ENCODE results near the gene ANKDD1B. TPM values are rescaled to one million over a fixed set of nuclear protein-coding genes. Genes with fewer than 3 reads are reported as not detected.

The ANKDD1B gene
- total RNA-seq, 4 donors from 2014 or later = 1.1 TPM; not detected in 3

DNA sequence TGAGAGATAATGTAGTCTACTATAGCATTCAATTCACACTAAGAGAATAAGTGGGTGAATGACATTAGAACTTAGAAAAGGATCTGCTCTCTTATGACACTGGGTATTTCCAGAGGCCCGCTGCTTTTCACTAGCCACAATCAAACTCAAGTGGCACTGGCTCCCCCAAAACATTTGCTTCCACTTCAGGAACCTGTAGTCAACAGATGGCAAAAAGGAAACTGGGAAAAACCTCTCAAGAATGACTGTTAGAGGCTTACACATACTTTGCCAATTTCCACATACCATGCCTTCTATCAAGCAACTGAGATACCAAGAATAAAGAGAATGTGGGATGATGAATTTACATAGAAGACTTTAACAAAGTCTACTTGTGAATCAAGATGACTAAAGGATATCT, 94.8 kb downstream of the ANKDD1B start:
- H3K4me1 ChIP-seq = no peaks in the 10 kb centered on the region
- no peak for TF ChIP-seq POLR2A (IDR thresholded peaks at IDR 0.05)
- TF ChIP-seq, protein P1, sequence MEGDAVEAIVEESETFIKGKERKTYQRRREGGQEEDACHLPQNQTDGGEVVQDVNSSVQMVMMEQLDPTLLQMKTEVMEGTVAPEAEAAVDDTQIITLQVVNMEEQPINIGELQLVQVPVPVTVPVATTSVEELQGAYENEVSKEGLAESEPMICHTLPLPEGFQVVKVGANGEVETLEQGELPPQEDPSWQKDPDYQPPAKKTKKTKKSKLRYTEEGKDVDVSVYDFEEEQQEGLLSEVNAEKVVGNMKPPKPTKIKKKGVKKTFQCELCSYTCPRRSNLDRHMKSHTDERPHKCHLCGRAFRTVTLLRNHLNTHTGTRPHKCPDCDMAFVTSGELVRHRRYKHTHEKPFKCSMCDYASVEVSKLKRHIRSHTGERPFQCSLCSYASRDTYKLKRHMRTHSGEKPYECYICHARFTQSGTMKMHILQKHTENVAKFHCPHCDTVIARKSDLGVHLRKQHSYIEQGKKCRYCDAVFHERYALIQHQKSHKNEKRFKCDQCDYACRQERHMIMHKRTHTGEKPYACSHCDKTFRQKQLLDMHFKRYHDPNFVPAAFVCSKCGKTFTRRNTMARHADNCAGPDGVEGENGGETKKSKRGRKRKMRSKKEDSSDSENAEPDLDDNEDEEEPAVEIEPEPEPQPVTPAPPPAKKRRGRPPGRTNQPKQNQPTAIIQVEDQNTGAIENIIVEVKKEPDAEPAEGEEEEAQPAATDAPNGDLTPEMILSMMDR (IDR thresholded peaks at IDR 0.05 in 4 of 5, conservative IDR thresholded peaks at IDR 0.05 in 1 of 5) = no peak
- DNase-seq (no peak), ATAC-seq (no peak)
- H3K4me3 ChIP-seq = no peak overlapping the region
- no peaks in the 10 kb centered on the region for H3K9me3 ChIP-seq
- no peaks in the 10 kb centered on the region for H3K27me3 ChIP-seq
- intact Hi-C loops (cut with DNase I; ENCODE audit: low total_unique reads) (no loop called here), in situ Hi-C loops (cut with MboI; ENCODE audit: low sequenced_read_pairs in 4 of 4) (no loop called here)
- H3K27ac ChIP-seq = no peak overlapping the region
- peaks cover 0 to 53% of the 10 kb centered on the region in 2 donors for H3K36me3 ChIP-seq

DNA sequence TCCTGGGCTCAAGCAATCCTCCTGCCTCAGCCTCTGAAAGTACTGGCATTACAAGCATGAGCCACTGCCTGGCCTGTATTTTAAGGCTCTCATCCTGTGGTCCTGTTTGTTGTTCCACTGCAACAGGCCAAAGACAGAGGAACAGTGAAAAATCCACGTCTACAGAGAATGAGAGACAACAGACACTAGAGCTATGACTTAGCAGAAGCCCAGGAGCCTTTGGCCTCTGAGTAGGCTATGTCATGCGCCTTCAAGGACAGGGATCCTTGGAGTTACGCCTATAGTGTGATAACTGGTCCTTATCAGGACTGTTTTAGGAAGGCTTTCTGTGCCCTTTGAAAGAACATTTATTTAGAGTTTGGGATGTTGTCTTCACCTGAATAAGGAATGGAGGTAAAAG, 95.5 kb downstream of the ANKDD1B start:
- H3K4me3 ChIP-seq = no peak overlapping the region
- DNase-seq (no peak), ATAC-seq (no peak)
- TF ChIP-seq, protein P1 (IDR thresholded peaks at IDR 0.05 in 4 of 5, conservative IDR thresholded peaks at IDR 0.05 in 1 of 5) = no peak
- no peak for TF ChIP-seq POLR2A (IDR thresholded peaks at IDR 0.05)
- H3K27ac ChIP-seq = no peak overlapping the region
- in situ Hi-C loops (cut with MboI; ENCODE audit: low sequenced_read_pairs in 4 of 4) (no loop called here), intact Hi-C loops (cut with DNase I; ENCODE audit: low total_unique reads) (no loop called here)
- H3K36me3 ChIP-seq = peaks cover 0 to 50% of the 10 kb centered on the region in 2 donors
- no peaks in the 10 kb centered on the region for H3K27me3 ChIP-seq
- no peaks in the 10 kb centered on the region for H3K9me3 ChIP-seq
- no peaks in the 10 kb centered on the region for H3K4me1 ChIP-seq

DNA sequence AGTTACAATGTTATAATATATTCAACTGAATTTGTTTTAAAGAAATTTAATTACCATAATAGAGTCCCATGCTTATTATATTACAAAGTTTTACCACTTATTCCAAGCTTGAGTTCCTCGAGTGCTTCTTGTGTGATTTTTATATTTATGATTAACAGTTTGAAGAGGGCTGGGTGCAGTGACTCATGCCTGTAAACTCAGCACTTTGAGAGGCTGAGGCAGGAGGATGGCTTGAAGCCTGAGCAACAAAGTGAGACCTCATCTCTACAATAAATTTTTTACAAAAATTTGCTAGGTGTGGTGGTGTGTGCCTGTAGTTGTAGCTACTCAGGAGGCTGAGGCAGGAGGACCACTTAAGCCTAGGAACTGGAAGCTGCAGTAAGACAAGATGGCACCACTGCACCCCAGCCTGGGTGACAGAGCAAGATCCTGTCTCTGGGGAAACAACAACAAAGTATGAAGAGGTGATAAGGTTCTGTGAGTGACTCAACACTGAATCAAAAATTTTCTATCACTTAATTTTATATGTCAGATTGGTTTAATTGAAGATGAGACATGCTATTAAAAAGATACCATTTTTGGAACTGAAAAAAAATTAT, 96.8 kb downstream of the ANKDD1B start:
- no peak for ATAC-seq
- TF ChIP-seq, protein P1 (IDR thresholded peaks at IDR 0.05 in 4 of 5, conservative IDR thresholded peaks at IDR 0.05 in 1 of 5) = no peak
- no peak for TF ChIP-seq POLR2A (IDR thresholded peaks at IDR 0.05)
- Histone ChIP-seq H3K9me3 (no peaks in the 10 kb centered on the region), H3K27ac (no peak overlapping the region), H3K27me3 (no peaks in the 10 kb centered on the region), H3K4me1 (no peaks in the 10 kb centered on the region), H3K4me3 (no peak overlapping the region), H3K36me3 (peaks cover 0 to 38% of the 10 kb centered on the region in 2 donors)
- no peak for DNase-seq
- intact Hi-C loops (cut with DNase I; ENCODE audit: low total_unique reads) = no loop called here
- in situ Hi-C loops (cut with MboI; ENCODE audit: low sequenced_read_pairs in 4 of 4) = no loop called here

DNA sequence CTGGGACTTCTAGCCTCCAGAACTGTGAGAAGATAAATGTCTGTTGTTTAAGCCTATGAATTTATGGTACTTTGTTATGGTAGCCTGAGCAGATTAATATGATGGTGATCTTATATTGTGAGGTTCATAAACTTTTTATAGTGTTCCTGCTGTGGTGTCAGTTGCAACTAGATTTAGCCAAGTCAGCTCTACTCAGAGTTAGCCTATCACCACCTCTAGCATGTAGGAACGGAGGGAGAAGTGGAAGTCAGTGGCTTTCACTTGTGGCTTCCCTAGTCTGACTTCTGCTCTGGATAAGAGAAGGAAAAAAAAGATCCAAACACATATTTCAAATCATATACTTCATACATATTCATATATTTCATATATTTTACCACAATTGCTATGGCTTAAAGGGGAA, 99.4 kb downstream of the ANKDD1B start:
- ATAC-seq (no peak), DNase-seq (no peak)
- Histone ChIP-seq H3K4me1 (no peaks in the 10 kb centered on the region), H3K36me3 (peaks cover 0 to 21% of the 10 kb centered on the region in 2 donors), H3K4me3 (no peak overlapping the region), H3K9me3 (no peaks in the 10 kb centered on the region), H3K27me3 (no peaks in the 10 kb centered on the region), H3K27ac (no peak overlapping the region)
- in situ Hi-C loops (cut with MboI; ENCODE audit: low sequenced_read_pairs in 4 of 4) (no loop called here), intact Hi-C loops (cut with DNase I; ENCODE audit: low total_unique reads) (loop anchor here (10.0 kb wide), 1 partner anchor 366 kb away; no protein-coding TSS in a partner anchor)
- TF ChIP-seq, protein P1 (IDR thresholded peaks at IDR 0.05 in 4 of 5, conservative IDR thresholded peaks at IDR 0.05 in 1 of 5) = no peak
- TF ChIP-seq POLR2A (IDR thresholded peaks at IDR 0.05) = no peak

DNA sequence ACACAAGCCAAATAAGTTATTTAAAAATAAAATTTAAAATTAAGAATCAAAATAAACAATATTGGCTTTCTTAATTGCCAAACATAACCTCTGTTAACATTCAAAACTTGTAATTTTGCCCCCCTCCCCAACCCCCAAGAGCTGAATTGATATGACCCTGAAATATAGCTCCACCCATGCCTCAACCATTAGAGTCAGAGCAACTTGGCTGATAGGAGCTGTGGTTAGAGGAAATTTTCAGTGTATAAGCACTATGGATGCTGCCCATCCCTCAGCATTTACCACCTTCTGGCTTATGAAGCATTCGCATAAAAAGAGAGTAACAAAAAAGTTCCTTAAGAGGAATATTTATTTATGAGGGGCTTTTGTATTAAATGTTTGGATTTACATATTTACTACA, 99.9 kb downstream of the ANKDD1B start:
- in situ Hi-C loops (cut with MboI; ENCODE audit: low sequenced_read_pairs in 4 of 4) (no loop called here), intact Hi-C loops (cut with DNase I; ENCODE audit: low total_unique reads) (loop anchor here (10.0 kb wide), 1 partner anchor 366 kb away; no protein-coding TSS in a partner anchor)
- TF ChIP-seq, protein P1 (IDR thresholded peaks at IDR 0.05 in 4 of 5, conservative IDR thresholded peaks at IDR 0.05 in 1 of 5) = no peak
- TF ChIP-seq POLR2A (IDR thresholded peaks at IDR 0.05) = no peak
- DNase-seq (no peak), ATAC-seq (no peak)
- Histone ChIP-seq H3K9me3 (no peaks in the 10 kb centered on the region), H3K27ac (no peak overlapping the region), H3K4me1 (peaks cover 0 to 4% of the 10 kb centered on the region in 2 donors), H3K4me3 (no peak overlapping the region), H3K36me3 (peaks cover 0 to 18% of the 10 kb centered on the region in 2 donors), H3K27me3 (no peaks in the 10 kb centered on the region)

Measured in gastrocnemius medialis (tissue), 4 donors.